Hepatocyte (in vitro differentiated cells): ENCODE measurements around the gene CD44. TPM values are rescaled to one million over a fixed set of nuclear protein-coding genes. Genes with fewer than 3 reads are reported as not detected.

Experiments
- DNase-seq: peaks from one replicate; pipeline ENCODE4 v3.0.0-alpha.2; 2016; ENCODE audit warnings: low spot score
- H2AFZ ChIP-seq: fragments of 200-600 bp; sonication (generic); 2 replicates; pipeline ENCODE4 v1.6.0; 2016; ENCODE audit warnings: antibody characterized with exemption, mild to moderate bottlenecking
- H3K27ac ChIP-seq: fragments of 200-600 bp; sonication (generic); 2 replicates; pipeline ENCODE4 v1.5.1; 2016; ENCODE audit warnings: mild to moderate bottlenecking
- H3K27me3 ChIP-seq: fragments of 200-600 bp; sonication (generic); 2 replicates; pipeline ENCODE4 v1.6.1; 2016
- H3K36me3 ChIP-seq: fragments of 200-600 bp; sonication (generic); replicated peaks from 2 replicates; pipeline ENCODE4 v1.5.1; 2016; ENCODE audit warnings: low read depth; ENCODE audit not compliant: insufficient read depth
- H3K4me1 ChIP-seq: fragments of 200-600 bp; sonication (generic); 2 replicates; pipeline ENCODE4 v1.5.1; 2016; ENCODE audit warnings: mild to moderate bottlenecking, moderate library complexity; ENCODE audit not compliant: insufficient read depth
- H3K4me2 ChIP-seq: fragments of 200-600 bp; sonication (generic); 2 replicates; pipeline ENCODE4 v1.6.0; 2016
- H3K4me3 ChIP-seq: fragments of 200-600 bp; sonication (generic); 2 replicates; pipeline ENCODE4 v1.5.1; 2016; ENCODE audit warnings: mild to moderate bottlenecking
- H3K79me2 ChIP-seq: fragments of 200-600 bp; sonication (generic); 2 replicates; pipeline ENCODE4 v1.6.0; 2017; ENCODE audit warnings: mild to moderate bottlenecking
- H3K9me2 ChIP-seq: fragments of 200-600 bp; sonication (generic); replicated peaks from 2 replicates; pipeline ENCODE4 v1.6.0; 2017; ENCODE audit warnings: mild to moderate bottlenecking; ENCODE audit not compliant: insufficient read depth
- H3K9me3 ChIP-seq: fragments of 200-600 bp; sonication (generic); 2 replicates; pipeline ENCODE4 v1.5.1; 2016; ENCODE audit warnings: low read depth, mild to moderate bottlenecking
- H4K20me1 ChIP-seq: fragments of 200-600 bp; sonication (generic); 2 replicates; pipeline ENCODE4 v1.6.0; 2016; ENCODE audit warnings: mild to moderate bottlenecking; ENCODE audit not compliant: insufficient read depth, poor library complexity, severe bottlenecking
- EZH2phosphoT487 ChIP-seq: fragments of 200-600 bp; sonication (generic); IDR thresholded peaks from one replicate; pipeline ENCODE4 v1.6.1; 2018; ENCODE audit warnings: antibody characterized with exemption, mild to moderate bottlenecking, low read depth, moderate library complexity; ENCODE audit not compliant: unreplicated experiment, severe bottlenecking
- WGBS: methylation state at CpG from one replicate; pipeline ENCODE4 v1.1.6; 2016; ENCODE audit warnings: low lambda C conversion rate; ENCODE audit errors: missing lambda C conversion rate; 5-methylcytosine and 5-hydroxymethylcytosine counted together
- polyA plus RNA-seq: library from polyadenylated mRNA; unstranded; fragments of >200 nt; fragmentation: Nextera tagmentation; extraction: Ambion mirVana; gene quantifications from 2 replicates; pipeline ENCODE4 v1.2.1, GENCODE V29; 2016
- total RNA-seq: library from RNA; depleted of rRNA; stranded (reverse); fragments of >200 nt; gene quantifications from 2 replicates; pipeline ENCODE4 v1.2.3, GENCODE V29; 2014

Gene CD44
- total and polyA plus RNA-seq, 2 experiments from 2014 or later = 17.5 to 29.5 TPM

GRCh38 chr11:35281169-35281688 is 142.3 kb downstream of the CD44 start:
- Histone ChIP-seq H3K9me2 (no peaks in the 10 kb centered on the region), H2AFZ (no peak overlapping the region), H4K20me1 (no peaks in the 10 kb centered on the region), H3K4me3 (no peak overlapping the region), H3K27ac (peak overlapping the region; percentile 32), H3K27me3 (no peaks in the 10 kb centered on the region), H3K4me1 (no peaks in the 10 kb centered on the region), H3K36me3 (no peaks in the 10 kb centered on the region), H3K79me2 (no peaks in the 10 kb centered on the region), H3K9me3 (no peaks in the 10 kb centered on the region), H3K4me2 (no peak overlapping the region)
- peak; percentile 26 for DNase-seq
- no peak for TF ChIP-seq EZH2phosphoT487
- 70% methylated on average over 5 of the region's 5 CpGs for WGBS

Other genes with a start within 250 kb of the CD44 start
- 26.8 and 30.6 TPM in 2 replicates for gene APIP, start 222.8 kb upstream of the CD44 start, total RNA-seq
- 21.5 and 25.9 TPM in 2 replicates for gene APIP, start 222.8 kb upstream of the CD44 start, polyA plus RNA-seq
- 44.8 TPM in 2 replicates for gene PDHX, start 222.6 kb upstream of the CD44 start, total RNA-seq
- 46.8 and 51.6 TPM in 2 replicates for gene PDHX, start 222.6 kb upstream of the CD44 start, polyA plus RNA-seq